Activated CD4-positive, alpha-beta memory T cell treated with anti-CD3 and anti-CD28 coated beads for 36 hours (primary cell): ENCODE results near the gene ATOH8. TPM values are rescaled to one million over a fixed set of nuclear protein-coding genes. Genes with fewer than 3 reads are reported as not detected.

Experiments
- CTCF ChIA-PET: fragments of 350-600 bp; sonication (Branson Sonifier 250); formaldehyde crosslinking; loops from one replicate; lab custom pipeline; 2021; ENCODE audit warnings: antibody characterized with exemption, inconsistent platforms; lab: Charles Lee
- POLR2A ChIA-PET: fragments of 350-600 bp; sonication (Branson Sonifier 250); formaldehyde crosslinking; loops from one replicate; lab custom pipeline; 2021; ENCODE audit warnings: antibody characterized with exemption; lab: Charles Lee
- DNase-seq: peaks from one replicate; pipeline ENCODE4 v3.0.0-alpha.2; 2020
- H3K27ac Mint-ChIP-seq: one replicate; pipeline ENCODE4 v1.8.0; 2021; ENCODE audit warnings: mixed read lengths
- H3K27me3 Mint-ChIP-seq: one replicate; pipeline ENCODE4 v1.8.0; 2021; ENCODE audit warnings: mixed read lengths
- H3K36me3 Mint-ChIP-seq: one replicate; pipeline ENCODE4 v1.8.0; 2021; ENCODE audit warnings: mixed read lengths
- H3K4me1 Mint-ChIP-seq: one replicate; pipeline ENCODE4 v1.8.0; 2021; ENCODE audit warnings: low read depth, mixed read lengths
- H3K4me3 Mint-ChIP-seq: one replicate; pipeline ENCODE4 v1.8.0; 2021; ENCODE audit warnings: mild to moderate bottlenecking, mixed read lengths
- H3K9me3 Mint-ChIP-seq: one replicate; pipeline ENCODE4 v1.8.0; 2021; ENCODE audit warnings: mixed read lengths
- intact Hi-C: fragments of 100-400 bp; cut with micrococcal nuclease; formaldehyde crosslinking; loops from one replicate; pipeline ENCODE4 v1.15.1; 2023
- total RNA-seq, 2 experiments: library from RNA; stranded (reverse); gene quantifications; one replicate each; pipeline ENCODE4 v1.2.3, GENCODE V29; 2021

ATOH8 gene
- total RNA-seq, 2 experiments from 2014 or later: not detected

DNA sequence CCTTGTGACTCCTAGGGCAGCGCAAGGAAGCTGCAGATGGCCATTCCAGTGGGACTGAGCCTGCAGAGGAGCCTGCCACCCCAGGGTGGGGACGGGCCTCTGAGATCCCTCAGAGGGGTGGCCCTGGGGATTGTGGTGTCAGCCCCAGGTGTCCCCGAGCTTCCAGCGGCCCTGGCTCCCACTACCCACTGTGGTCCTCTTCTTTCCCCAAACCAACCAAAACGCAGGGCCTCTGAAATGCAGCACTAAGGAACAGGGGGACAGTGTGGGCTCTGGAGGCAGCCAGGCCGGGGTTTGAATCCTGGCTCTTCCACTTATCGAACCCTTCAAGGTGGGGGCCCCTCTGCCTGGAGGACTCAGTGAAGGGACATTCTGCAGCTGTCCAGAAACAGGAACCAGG lies 32.7 kb downstream of the ATOH8 start:
- intact Hi-C loops: no loop called here
- Mint-ChIP-seq H3K36me3 (no peaks in the 10 kb centered on the region), H3K27me3 (peaks cover 4% of the 10 kb centered on the region), H3K27ac (no peak overlapping the region), H3K9me3 (no peaks in the 10 kb centered on the region), H3K4me3 (no peak overlapping the region), H3K4me1 (no peaks in the 10 kb centered on the region)
- no peak for DNase-seq
- ChIA-PET POLR2A (no interaction called here), CTCF (no interaction called here)

DNA sequence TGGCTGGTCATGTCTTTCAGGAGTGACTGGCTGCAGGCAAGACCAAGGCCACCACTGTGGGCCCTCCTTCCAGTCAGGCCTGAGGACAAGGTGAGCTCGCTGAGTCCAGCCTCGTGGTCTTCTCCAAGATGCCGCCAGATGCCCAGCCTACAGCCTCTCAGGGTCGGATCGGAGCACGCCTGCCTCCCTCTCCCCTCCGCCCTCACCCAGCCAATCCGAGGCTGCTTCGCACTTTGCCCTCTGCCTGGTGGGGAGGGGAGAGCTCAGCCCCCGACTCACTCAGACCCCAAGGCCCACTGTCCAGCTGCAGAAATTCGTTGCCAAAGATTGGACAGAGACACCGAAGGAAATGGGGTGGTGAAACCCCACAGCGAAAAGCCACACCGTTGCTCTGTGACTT lies 33.1 kb downstream of the ATOH8 start:
- intact Hi-C loops: no loop called here
- H3K36me3 Mint-ChIP-seq: no peaks in the 10 kb centered on the region
- H3K27me3 Mint-ChIP-seq: peaks cover 4% of the 10 kb centered on the region
- POLR2A ChIA-PET: no interaction called here
- no peak for DNase-seq
- H3K4me3 Mint-ChIP-seq: no peak overlapping the region
- no peaks in the 10 kb centered on the region for H3K9me3 Mint-ChIP-seq
- H3K4me1 Mint-ChIP-seq: no peaks in the 10 kb centered on the region
- H3K27ac Mint-ChIP-seq: no peak overlapping the region
- CTCF ChIA-PET: no interaction called here

DNA sequence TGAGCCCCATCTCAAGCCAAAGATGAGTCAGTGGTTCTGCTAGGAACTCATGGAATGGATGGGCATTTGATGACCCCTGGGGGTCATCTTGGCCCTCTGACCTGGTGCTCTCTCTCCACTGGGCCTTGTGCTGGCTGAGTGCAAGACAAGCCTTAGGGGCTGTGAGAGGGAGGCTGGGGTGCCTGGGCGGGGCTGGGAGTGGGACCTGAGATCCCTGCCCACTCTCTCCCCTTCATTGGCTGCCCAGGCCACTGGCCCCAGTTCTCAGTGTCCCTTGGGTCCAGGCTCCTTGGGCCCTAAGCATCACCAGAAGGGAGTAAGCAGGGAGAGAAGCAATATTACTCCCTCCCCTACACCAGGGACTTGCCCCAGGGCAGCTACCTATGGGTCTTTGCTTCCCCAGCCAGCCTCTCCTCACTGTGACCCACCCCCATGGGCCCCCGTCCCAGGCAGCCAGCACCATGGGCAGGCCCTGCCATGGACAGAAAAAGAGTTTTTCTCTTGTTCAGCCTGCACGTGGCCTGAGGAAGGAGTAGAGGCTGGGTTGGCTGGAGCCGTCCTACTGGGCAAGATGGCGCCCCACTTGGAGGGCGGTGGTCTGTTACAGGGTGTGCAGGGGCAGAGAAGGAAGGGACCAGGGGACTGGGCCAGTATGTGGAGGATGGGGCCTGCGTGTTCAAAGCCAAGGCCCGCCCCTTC lies 33.6 kb downstream of the ATOH8 start:
- no peaks in the 10 kb centered on the region for H3K36me3 Mint-ChIP-seq
- CTCF ChIA-PET: no interaction called here
- DNase-seq: no peak
- intact Hi-C loops: no loop called here
- no peak overlapping the region for H3K4me3 Mint-ChIP-seq
- no peak overlapping the region for H3K27ac Mint-ChIP-seq
- no peaks in the 10 kb centered on the region for H3K4me1 Mint-ChIP-seq
- POLR2A ChIA-PET: no interaction called here
- H3K9me3 Mint-ChIP-seq: no peaks in the 10 kb centered on the region
- peaks cover 4% of the 10 kb centered on the region for H3K27me3 Mint-ChIP-seq

DNA sequence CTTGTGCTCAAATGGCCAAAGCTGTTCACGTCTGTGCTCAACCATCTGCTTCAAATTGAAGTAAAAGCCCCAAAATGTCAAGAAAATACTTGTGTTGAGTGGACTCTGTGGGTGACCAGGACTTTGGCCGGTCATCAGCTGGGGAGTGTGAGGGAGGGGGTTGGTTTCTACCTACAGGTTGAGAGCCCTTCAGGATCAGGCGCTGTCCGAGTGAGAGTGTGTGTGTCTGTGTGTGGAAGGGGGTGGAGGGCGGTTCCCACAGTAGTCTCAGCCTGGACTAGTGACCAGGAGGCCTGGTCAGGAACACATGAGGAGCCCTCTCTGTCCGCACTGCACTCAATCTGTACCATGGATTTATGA lies 34.2 kb downstream of the ATOH8 start:
- Mint-ChIP-seq H3K27ac (no peak overlapping the region), H3K9me3 (no peaks in the 10 kb centered on the region), H3K4me3 (no peak overlapping the region), H3K36me3 (no peaks in the 10 kb centered on the region), H3K4me1 (no peaks in the 10 kb centered on the region), H3K27me3 (peaks cover 5% of the 10 kb centered on the region)
- DNase-seq: no peak
- ChIA-PET CTCF (no interaction called here), POLR2A (no interaction called here)
- intact Hi-C loops: no loop called here

DNA sequence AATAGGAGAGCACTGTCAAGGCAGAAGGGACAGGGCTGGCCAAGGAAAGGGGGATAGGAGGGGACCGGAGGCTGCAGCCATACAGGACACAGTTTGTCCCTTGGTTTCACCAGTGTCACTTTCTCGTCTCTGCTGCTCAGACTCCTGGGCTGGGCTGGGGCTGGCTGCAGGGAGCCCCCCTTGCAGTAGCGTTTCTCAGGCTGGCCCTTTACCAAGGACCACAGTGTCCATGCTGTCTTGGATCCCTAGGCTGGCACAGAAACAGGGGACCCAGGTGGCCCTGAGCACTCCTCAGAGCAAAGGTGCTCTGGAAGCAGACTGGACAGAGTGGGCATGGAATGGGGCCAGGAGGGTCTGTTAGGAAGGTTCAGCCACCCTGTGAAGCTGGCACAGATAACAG lies 34.8 kb downstream of the ATOH8 start:
- intact Hi-C loops: no loop called here
- Mint-ChIP-seq H3K27ac (no peak overlapping the region), H3K27me3 (peaks cover 6% of the 10 kb centered on the region), H3K4me1 (no peaks in the 10 kb centered on the region), H3K4me3 (no peak overlapping the region), H3K9me3 (no peaks in the 10 kb centered on the region), H3K36me3 (no peaks in the 10 kb centered on the region)
- no peak for DNase-seq
- CTCF ChIA-PET: no interaction called here
- POLR2A ChIA-PET: no interaction called here

DNA sequence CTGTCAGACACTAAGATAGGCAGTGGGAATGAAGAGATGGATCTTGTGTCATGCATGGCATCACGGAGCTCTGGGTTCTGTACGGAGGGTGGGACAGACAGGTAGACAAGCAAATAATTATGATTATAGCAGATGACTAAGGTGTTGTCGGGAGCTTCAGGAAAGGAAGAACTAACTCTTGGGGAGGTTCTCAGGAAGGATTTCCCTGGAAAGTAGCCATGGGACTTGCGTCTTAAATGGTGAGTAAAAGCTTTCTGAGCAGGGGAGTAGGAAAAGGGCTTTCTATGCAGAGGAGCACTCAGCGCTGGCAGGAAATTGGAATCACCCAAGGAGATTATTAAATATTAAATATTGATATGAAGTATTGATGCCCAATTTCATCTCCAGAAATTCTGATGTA lies 35.5 kb downstream of the ATOH8 start:
- POLR2A ChIA-PET: no interaction called here
- DNase-seq: no peak

DNA sequence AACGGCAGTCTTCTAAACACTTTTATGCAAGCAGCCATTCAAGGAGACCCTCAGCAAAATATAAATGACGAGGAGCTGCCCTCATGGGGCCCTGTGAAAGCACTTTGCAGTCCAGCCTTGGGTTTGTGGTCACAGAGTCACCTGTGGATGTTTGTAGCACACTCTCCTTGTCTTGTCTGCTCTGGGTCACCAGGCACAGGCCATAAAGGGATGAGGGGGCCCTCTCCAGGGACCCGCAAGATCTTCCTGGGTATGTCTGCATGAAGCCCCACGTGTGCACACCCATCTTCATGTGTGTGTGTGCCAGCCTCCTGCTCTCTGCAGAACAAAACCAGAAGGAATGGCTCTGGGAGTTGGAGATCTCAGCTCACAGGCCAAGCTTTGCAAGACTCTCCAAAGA lies 36.2 kb downstream of the ATOH8 start:
- no peak overlapping the region for H3K4me3 Mint-ChIP-seq
- no peaks in the 10 kb centered on the region for H3K4me1 Mint-ChIP-seq
- no peak overlapping the region for H3K27ac Mint-ChIP-seq
- CTCF ChIA-PET: interaction anchor here (1.0 kb wide), 1 partner anchor 61 kb away, joined by 3 read pairs; no protein-coding TSS in a partner anchor
- POLR2A ChIA-PET: no interaction called here
- H3K36me3 Mint-ChIP-seq: no peaks in the 10 kb centered on the region
- peaks cover 6% of the 10 kb centered on the region for H3K27me3 Mint-ChIP-seq
- DNase-seq: no peak
- no peaks in the 10 kb centered on the region for H3K9me3 Mint-ChIP-seq
- intact Hi-C loops: no loop called here

More for the DNA sequence above, 35.5 kb downstream of the ATOH8 start:
- no peaks in the 10 kb centered on the region for H3K4me1 Mint-ChIP-seq
- intact Hi-C loops: no loop called here
- H3K27me3 Mint-ChIP-seq: peaks cover 6% of the 10 kb centered on the region
- no peaks in the 10 kb centered on the region for H3K36me3 Mint-ChIP-seq
- H3K27ac Mint-ChIP-seq: no peak overlapping the region
- no peaks in the 10 kb centered on the region for H3K9me3 Mint-ChIP-seq
- H3K4me3 Mint-ChIP-seq: no peak overlapping the region
- CTCF ChIA-PET: no interaction called here

DNA sequence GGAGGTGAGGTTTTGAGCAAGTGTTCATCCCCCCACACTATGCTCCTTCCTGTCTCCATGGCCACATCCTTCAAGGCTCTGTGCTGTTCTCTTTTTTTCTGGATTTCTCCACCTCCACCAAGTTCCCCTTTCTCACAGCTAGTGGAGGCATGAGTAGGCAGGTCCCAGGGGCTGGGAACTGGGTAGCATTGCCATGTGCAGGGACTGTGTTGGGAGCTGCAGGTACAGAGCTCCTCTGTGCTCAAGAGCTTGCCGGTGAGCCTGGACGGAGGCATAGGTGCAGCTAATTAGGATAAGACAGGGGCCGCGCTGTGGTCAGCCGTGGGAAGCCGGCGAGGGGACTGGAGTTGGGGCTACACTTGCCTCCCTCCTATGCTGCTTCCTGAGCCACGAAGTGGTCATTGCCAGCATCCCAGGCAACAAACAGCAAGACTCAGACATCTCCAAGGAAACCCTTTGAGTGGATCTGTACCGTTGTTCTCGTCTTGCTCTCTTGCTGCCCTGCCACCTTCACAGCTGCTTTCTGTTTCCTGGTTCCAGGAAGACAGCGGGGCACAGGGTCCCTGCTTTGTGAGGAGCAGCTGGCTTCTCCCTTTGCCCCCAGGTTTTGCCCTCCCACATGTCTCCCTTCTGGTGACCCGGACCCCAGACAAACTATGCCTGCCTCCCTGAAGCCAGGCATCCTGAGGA lies 36.9 kb downstream of the ATOH8 start:
- ChIA-PET CTCF (interaction anchor here (1.0 kb wide), 1 partner anchor 62 kb away, joined by 3 read pairs; no protein-coding TSS in a partner anchor), POLR2A (interaction anchor here (0.9 kb wide), 1 partner anchor 23 kb away, joined by 3 read pairs; no protein-coding TSS in a partner anchor)
- no peak for DNase-seq
- Mint-ChIP-seq H3K27me3 (peaks cover 6% of the 10 kb centered on the region), H3K4me1 (no peaks in the 10 kb centered on the region), H3K4me3 (no peak overlapping the region), H3K27ac (no peak overlapping the region), H3K9me3 (no peaks in the 10 kb centered on the region), H3K36me3 (no peaks in the 10 kb centered on the region)
- intact Hi-C loops: no loop called here

DNA sequence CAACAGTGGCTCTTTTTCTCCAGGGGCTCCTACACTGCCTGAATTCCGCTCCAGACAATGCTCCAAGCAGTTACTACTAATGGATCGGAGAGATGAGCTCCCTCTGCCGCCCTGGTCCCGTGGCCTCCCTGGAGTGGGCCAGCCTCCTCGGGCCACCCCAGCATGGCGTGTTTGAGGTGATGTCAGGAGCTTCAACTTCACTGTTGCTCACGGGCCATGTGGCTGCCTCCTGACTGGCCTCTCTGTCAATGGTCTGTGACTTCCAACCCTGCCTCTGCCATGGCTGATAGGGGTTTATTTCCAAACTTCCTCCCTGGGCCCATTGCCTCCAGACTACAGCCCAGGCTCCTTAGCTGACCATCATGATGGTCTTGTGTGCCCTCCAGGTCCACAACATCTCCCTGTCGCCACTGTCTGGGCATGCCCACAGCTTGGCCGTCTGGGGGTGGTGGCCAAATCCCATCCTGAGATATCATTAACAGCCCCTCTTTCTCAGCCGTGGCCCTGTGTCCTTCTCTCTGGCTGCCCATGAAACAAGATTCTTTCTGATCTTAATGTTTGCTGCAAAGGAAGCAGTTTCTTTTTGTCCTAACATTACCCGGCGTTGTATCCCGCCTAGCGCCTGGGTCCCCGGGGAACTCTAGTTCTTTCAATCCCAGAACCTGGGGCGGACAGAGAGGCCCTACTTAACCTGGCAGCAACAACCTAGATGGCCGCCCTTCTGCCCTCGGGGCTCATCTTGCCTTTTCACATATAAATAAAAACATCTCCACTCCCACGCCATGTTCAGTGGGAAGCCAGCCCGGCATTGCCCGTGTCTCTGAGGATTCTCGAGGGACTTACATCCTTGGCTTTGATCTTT lies 38.1 kb downstream of the ATOH8 start:
- no peak for DNase-seq
- Mint-ChIP-seq H3K4me3 (no peak overlapping the region), H3K27me3 (peaks cover 6% of the 10 kb centered on the region), H3K36me3 (no peaks in the 10 kb centered on the region), H3K4me1 (no peaks in the 10 kb centered on the region), H3K27ac (no peak overlapping the region), H3K9me3 (no peaks in the 10 kb centered on the region)
- intact Hi-C loops: no loop called here
- POLR2A ChIA-PET: no interaction called here
- CTCF ChIA-PET: no interaction called here

DNA sequence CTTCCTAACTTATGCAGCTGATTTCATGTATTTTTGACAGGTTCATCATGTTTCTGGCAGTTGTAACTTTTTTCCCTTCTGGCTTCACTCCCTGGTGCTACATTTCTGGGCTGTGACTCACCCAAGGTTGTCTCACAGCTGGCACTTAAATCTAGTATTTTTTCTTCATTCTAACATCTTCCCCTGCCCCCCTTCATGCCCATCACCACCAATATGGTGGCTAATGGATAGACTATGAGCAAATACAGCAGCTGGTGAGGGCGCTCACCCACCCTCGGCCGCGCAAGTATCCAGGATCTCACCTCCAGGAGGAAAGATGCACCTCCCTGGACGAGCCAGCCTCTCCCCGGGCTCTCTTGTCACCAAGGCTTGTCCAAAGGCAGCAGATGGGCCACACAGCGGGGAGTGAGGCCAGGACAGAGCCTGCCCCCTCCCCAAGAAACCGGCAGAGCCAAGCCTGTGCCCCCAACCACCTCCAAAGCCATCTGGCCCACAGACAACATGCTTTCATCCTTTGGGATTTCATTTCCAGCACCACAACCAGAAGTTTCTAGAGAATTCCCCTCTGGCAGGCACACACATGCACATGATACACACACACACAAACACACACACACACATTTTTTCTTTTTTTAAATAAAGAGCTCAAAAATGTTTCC lies 39.1 kb downstream of the ATOH8 start:
- intact Hi-C loops: no loop called here
- CTCF ChIA-PET: no interaction called here
- no peak overlapping the region for H3K27ac Mint-ChIP-seq
- no peaks in the 10 kb centered on the region for H3K36me3 Mint-ChIP-seq
- H3K9me3 Mint-ChIP-seq: no peaks in the 10 kb centered on the region
- H3K4me3 Mint-ChIP-seq: no peak overlapping the region
- POLR2A ChIA-PET: no interaction called here
- H3K4me1 Mint-ChIP-seq: no peaks in the 10 kb centered on the region
- no peak for DNase-seq
- H3K27me3 Mint-ChIP-seq: peaks cover 6% of the 10 kb centered on the region

DNA sequence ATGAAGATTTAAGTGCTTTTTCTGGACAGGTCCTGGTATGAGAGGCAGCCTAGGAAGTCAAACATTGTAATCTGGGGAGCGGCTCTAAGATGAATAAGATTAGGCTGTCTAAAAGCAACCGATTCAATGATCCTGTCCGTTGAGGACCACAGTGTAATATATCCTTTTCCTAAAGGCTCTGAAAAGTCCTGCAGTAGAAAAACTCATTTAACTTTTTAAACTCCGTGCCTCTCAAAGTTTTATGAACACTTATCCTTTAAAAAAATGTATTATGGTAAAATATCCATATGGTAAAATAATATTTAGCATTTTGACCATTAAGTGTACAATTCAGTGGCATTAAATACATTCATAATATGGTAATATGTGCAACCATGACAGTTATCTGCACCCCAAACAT lies 39.8 kb downstream of the ATOH8 start:
- Mint-ChIP-seq H3K36me3 (no peaks in the 10 kb centered on the region), H3K9me3 (no peaks in the 10 kb centered on the region), H3K4me3 (no peak overlapping the region), H3K4me1 (no peaks in the 10 kb centered on the region), H3K27me3 (peaks cover 8% of the 10 kb centered on the region), H3K27ac (no peak overlapping the region)
- intact Hi-C loops: no loop called here
- ChIA-PET POLR2A (no interaction called here), CTCF (no interaction called here)
- no peak for DNase-seq

DNA sequence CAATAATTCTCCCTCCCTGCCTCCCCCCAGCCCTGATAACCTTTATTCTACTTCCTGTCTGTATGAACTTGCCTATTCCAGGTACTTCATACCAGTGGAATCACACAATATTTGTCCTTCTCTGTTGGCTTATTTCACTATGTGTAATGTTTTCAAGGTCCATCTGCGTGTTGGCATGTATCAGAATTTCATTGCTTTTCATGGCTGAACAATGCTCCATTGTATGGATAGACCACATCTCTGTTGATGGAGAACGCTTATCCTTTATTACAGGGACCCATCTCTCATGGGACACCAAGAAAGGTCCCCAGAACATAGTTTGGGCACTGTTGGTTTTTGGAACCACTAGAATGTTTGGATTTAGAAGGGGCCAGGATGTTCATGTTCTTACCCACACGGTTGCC lies 40.2 kb downstream of the ATOH8 start:
- peaks cover 7% of the 10 kb centered on the region for H3K27me3 Mint-ChIP-seq
- DNase-seq: no peak
- no peaks in the 10 kb centered on the region for H3K4me1 Mint-ChIP-seq
- POLR2A ChIA-PET: no interaction called here
- H3K27ac Mint-ChIP-seq: no peak overlapping the region
- H3K9me3 Mint-ChIP-seq: no peaks in the 10 kb centered on the region
- no peak overlapping the region for H3K4me3 Mint-ChIP-seq
- no peaks in the 10 kb centered on the region for H3K36me3 Mint-ChIP-seq
- CTCF ChIA-PET: no interaction called here
- intact Hi-C loops: no loop called here
